ENCODE data around the gene SMG6.
A peak's percentile ranks its signal among the peaks of the same experiment; 100 is the strongest.
"Not testable (repeated sequence)": the region's sequence is repeated elsewhere in the genome, so short reads cannot be mapped to it uniquely, and the experiment has no call there.

Gene SMG6

GRCh38 chr17:2227025-2227699 is 76.4 kb downstream of the SMG6 start:
- no peak for DNase-seq

GRCh38 chr17:2223617-2223927 is 80.0 kb downstream of the SMG6 start:
- DNase-seq, result no peak

GRCh38 chr17:2222901-2223616 is 80.5 kb downstream of the SMG6 start:
- peak; percentile 62 to 80 for DNase-seq

GRCh38 chr17:2222301-2222700 is 81.3 kb downstream of the SMG6 start:
- no peak for DNase-seq

GRCh38 chr17:2218426-2218825 is 85.2 kb downstream of the SMG6 start:
- no peak for DNase-seq

GRCh38 chr17:2215616-2216364 is 87.8 kb downstream of the SMG6 start:
- DNase-seq, result peak; percentile 69 to 76

- peak in 1 of 2 donors; percentile 23 for DNase-seq
These were observed 88.5 kb downstream of the SMG6 start for GRCh38 chr17:2214929-2215615.

GRCh38 chr17:2214047-2214928 is 89.3 kb downstream of the SMG6 start:
- DNase-seq, result peak in 1 of 2 donors; percentile 28

- no peak for DNase-seq
These were observed 90.2 kb downstream of the SMG6 start for GRCh38 chr17:2213291-2213960.

- DNase-seq, result no peak
These were observed 91.1 kb downstream of the SMG6 start for GRCh38 chr17:2212400-2212981.

GRCh38 chr17:2211661-2212399 is 91.8 kb downstream of the SMG6 start:
- DNase-seq, result no peak

GRCh38 chr17:2210726-2211125 is 92.9 kb downstream of the SMG6 start:
- DNase-seq, result no peak

- no peak for DNase-seq
These were observed 95.6 kb downstream of the SMG6 start for GRCh38 chr17:2207815-2208515.

GRCh38 chr17:2204393-2204792 is 99.2 kb downstream of the SMG6 start:
- DNase-seq, result no peak

GRCh38 chr17:2203818-2204217 is 99.8 kb downstream of the SMG6 start:
- no peak for DNase-seq

GRCh38 chr17:2202996-2203575 is 100.5 kb downstream of the SMG6 start:
- DNase-seq, result no peak

- DNase-seq, result no peak
These were observed 101.1 kb downstream of the SMG6 start for GRCh38 chr17:2202302-2202995.

GRCh38 chr17:2199386-2199785 is 104.2 kb downstream of the SMG6 start:
- not testable (repeated sequence) for DNase-seq

GRCh38 chr17:2198927-2199326 is 104.7 kb downstream of the SMG6 start:
- no peak for DNase-seq

Data from CD4-positive, alpha-beta T cell treated with Interferon alpha-2 for 1 hour (primary cell).